Measurements from ENCODE around the gene PTGIS.
A peak's percentile ranks its signal among the peaks of the same experiment; 100 is the strongest.

PTGIS gene

GRCh38 chr20:49593466-49594142 lies 25.7 kb upstream of the PTGIS start:
- Histone ChIP-seq H4K20me1 (ENCODE audit: insufficient read depth, low read length) (no peaks in the 10 kb centered on the region), H3K4me1 (ENCODE audit: insufficient read depth, low read length) (peaks cover 44% of the 10 kb centered on the region), H3K27ac (ENCODE audit: low read length) (peak overlapping the region; percentile 80), H3K9me3 (ENCODE audit: insufficient read depth, low read length, severe bottlenecking) (no peaks in the 10 kb centered on the region), H3K9ac (ENCODE audit: low read depth, low read length) (peak overlapping the region; percentile 40), H3K4me3 (ENCODE audit: low read depth in 1 of 2, low read length in 2 of 2) (no peak overlapping the region), H3K27me3 (ENCODE audit: insufficient read depth, low read length, poor library complexity) (no peaks in the 10 kb centered on the region), H3K79me2 (ENCODE audit: insufficient read depth, low read length) (no peaks in the 10 kb centered on the region), H3K36me3 (ENCODE audit: insufficient read depth, low read length) (no peaks in the 10 kb centered on the region), H2AFZ (ENCODE audit: low read depth, low read length) (0 out of 2 replicates have a peak overlapping the region, but pooled peaks have one; percentile 8), H3K4me2 (ENCODE audit: insufficient read depth, low read length) (peak overlapping the region; percentile 36; the same call in 1 of the 2 replicates)
- ATAC-seq (ENCODE audit: insufficient read depth, low read depth) (peak; percentile 2; the same call in 2 of the 3 replicates), DNase-seq (peak; percentile 26)
- TF ChIP-seq EZH2 (IDR thresholded peaks at IDR 0.05; ENCODE audit: borderline replicate concordance, low read depth, low read length, severe bottlenecking) (no peak), CTCF (IDR thresholded peaks at IDR 0.05; ENCODE audit: borderline replicate concordance, extremely low read depth, low read length, poor library complexity, severe bottlenecking) (no peak)

- DNase-seq, result no peak
- no peak for ATAC-seq (ENCODE audit: insufficient read depth, low read depth)
- H2AFZ ChIP-seq (ENCODE audit: low read depth, low read length), result no peak overlapping the region
- no peaks in the 10 kb centered on the region for H3K36me3 ChIP-seq (ENCODE audit: insufficient read depth, low read length)
- no peak overlapping the region for H3K27ac ChIP-seq (ENCODE audit: low read length)
- H3K4me2 ChIP-seq (ENCODE audit: insufficient read depth, low read length), result no peak overlapping the region
- TF ChIP-seq EZH2 (IDR thresholded peaks at IDR 0.05; ENCODE audit: borderline replicate concordance, low read depth, low read length, severe bottlenecking) (no peak), CTCF (IDR thresholded peaks at IDR 0.05; ENCODE audit: borderline replicate concordance, extremely low read depth, low read length, poor library complexity, severe bottlenecking) (no peak)
- H3K9ac ChIP-seq (ENCODE audit: low read depth, low read length), result no peak overlapping the region
- no peaks in the 10 kb centered on the region for H3K9me3 ChIP-seq (ENCODE audit: insufficient read depth, low read length, severe bottlenecking)
- H3K4me1 ChIP-seq (ENCODE audit: insufficient read depth, low read length), result peaks cover 44% of the 10 kb centered on the region
- no peaks in the 10 kb centered on the region for H3K27me3 ChIP-seq (ENCODE audit: insufficient read depth, low read length, poor library complexity)
- H4K20me1 ChIP-seq (ENCODE audit: insufficient read depth, low read length), result no peaks in the 10 kb centered on the region
- no peak overlapping the region for H3K4me3 ChIP-seq (ENCODE audit: low read depth in 1 of 2, low read length in 2 of 2)
- H3K79me2 ChIP-seq (ENCODE audit: insufficient read depth, low read length), result no peaks in the 10 kb centered on the region
Measured at GRCh38 chr20:49592120-49592519, 24.2 kb upstream of the PTGIS start.

GRCh38 chr20:49591217-49591865 lies 23.4 kb upstream of the PTGIS start:
- ATAC-seq (ENCODE audit: insufficient read depth, low read depth), result no peak
- no peaks in the 10 kb centered on the region for H3K79me2 ChIP-seq (ENCODE audit: insufficient read depth, low read length)
- no peak overlapping the region for H2AFZ ChIP-seq (ENCODE audit: low read depth, low read length)
- no peak overlapping the region for H3K27ac ChIP-seq (ENCODE audit: low read length)
- H3K4me2 ChIP-seq (ENCODE audit: insufficient read depth, low read length), result no peak overlapping the region
- TF ChIP-seq CTCF (IDR thresholded peaks at IDR 0.05; ENCODE audit: borderline replicate concordance, extremely low read depth, low read length, poor library complexity, severe bottlenecking) (no peak), EZH2 (IDR thresholded peaks at IDR 0.05; ENCODE audit: borderline replicate concordance, low read depth, low read length, severe bottlenecking) (no peak)
- no peak for DNase-seq
- H3K9ac ChIP-seq (ENCODE audit: low read depth, low read length), result no peak overlapping the region
- H3K9me3 ChIP-seq (ENCODE audit: insufficient read depth, low read length, severe bottlenecking), result no peaks in the 10 kb centered on the region
- no peaks in the 10 kb centered on the region for H3K27me3 ChIP-seq (ENCODE audit: insufficient read depth, low read length, poor library complexity)
- H3K4me3 ChIP-seq (ENCODE audit: low read depth in 1 of 2, low read length in 2 of 2), result no peak overlapping the region
- no peaks in the 10 kb centered on the region for H4K20me1 ChIP-seq (ENCODE audit: insufficient read depth, low read length)
- no peaks in the 10 kb centered on the region for H3K36me3 ChIP-seq (ENCODE audit: insufficient read depth, low read length)
- H3K4me1 ChIP-seq (ENCODE audit: insufficient read depth, low read length), result peaks cover 42% of the 10 kb centered on the region

Data from DND-41 (cell line).